HEK293 (cell line): ENCODE data around the gene PPP4R2.
"Not testable (repeated sequence)": the region's sequence is repeated elsewhere in the genome, so short reads cannot be mapped to it uniquely, and the experiment has no call there.

ENCODE experiments used
- CTCF ChIA-PET: fragments of 350-600 bp; formaldehyde crosslinking; extraction: SDS; loops from one replicate; lab custom pipeline; 2021; ENCODE audit warnings: antibody characterized with exemption; lab: Yijun Ruan, JAX
- POLR2A ChIA-PET: fragments of 300-600 bp; formaldehyde crosslinking; extraction: SDS; loops from one replicate; lab custom pipeline; 2020; ENCODE audit warnings: antibody characterized with exemption, inconsistent platforms; lab: Yijun Ruan, JAX
- H3K27ac ChIP-seq: fragments of 200-500 bp; sonication (Bioruptor generic); 2 replicates; pipeline ENCODE4 v1.5.1; 2014; ENCODE audit warnings: low read depth, low read length, control low read depth, inconsistent platforms; ENCODE audit errors: extremely low read depth
- H3K36me3 ChIP-seq, 2 experiments: fragments of 200-500 bp in 1 of 2; sonication (Bioruptor generic) in 1 of 2; 1 replicate in 1 of 2; 2 replicates in 1 of 2; pipeline ENCODE4 v1.5.1; 2014 to 2017; ENCODE audit warnings: inconsistent platforms in 2 of 2, low read length in 2 of 2; ENCODE audit not compliant: control insufficient read depth in 2 of 2, insufficient read depth in 1 of 2
- H3K4me1 ChIP-seq: fragments of 200-500 bp; sonication (Bioruptor generic); 2 replicates; pipeline ENCODE4 v1.5.1; 2014; ENCODE audit warnings: mild to moderate bottlenecking, low read length, inconsistent platforms; ENCODE audit not compliant: control insufficient read depth, insufficient read depth
- H3K4me3 ChIP-seq: 2 replicates; pipeline ENCODE4 v1.5.1; 2011; ENCODE audit warnings: low read depth, mild to moderate bottlenecking, control low read depth, low read length, moderate library complexity
- H3K9me3 ChIP-seq: fragments of 200-500 bp; sonication (Bioruptor generic); 2 replicates; pipeline ENCODE4 v1.5.1; 2014; ENCODE audit warnings: low read depth, low read length, inconsistent platforms; ENCODE audit not compliant: control insufficient read depth, insufficient read depth
- KLF9 ChIP-seq: fragments of 450-650 bp; formaldehyde crosslinking; IDR thresholded peaks from 2 replicates; pipeline ENCODE4 v1.5.1; 2016; ENCODE audit warnings: missing biosample characterization, missing genetic modification characterization, low read depth
- ZNF140 ChIP-seq: fragments of 450-650 bp; formaldehyde crosslinking; IDR thresholded peaks from 2 replicates; pipeline ENCODE4 v1.5.1; 2016; ENCODE audit warnings: missing biosample characterization, missing genetic modification characterization
- ZNF223 ChIP-seq: fragments of 450-650 bp; formaldehyde crosslinking; IDR thresholded peaks from 2 replicates; pipeline ENCODE4 v1.5.1; 2016; ENCODE audit warnings: missing biosample characterization, missing genetic modification characterization
- ZNF335 ChIP-seq: fragments of 450-650 bp; formaldehyde crosslinking; conservative IDR thresholded peaks from 2 replicates; pipeline ENCODE4 v1.5.1; 2016; ENCODE audit warnings: missing biosample characterization, missing genetic modification characterization
- ZNF548 ChIP-seq: fragments of 450-650 bp; formaldehyde crosslinking; IDR thresholded peaks from 2 replicates; pipeline ENCODE4 v1.5.1; 2016; ENCODE audit warnings: missing biosample characterization, missing genetic modification characterization
- ZNF621 ChIP-seq: fragments of 450-650 bp; formaldehyde crosslinking; IDR thresholded peaks from 2 replicates; pipeline ENCODE4 v1.5.1; 2017; ENCODE audit warnings: missing biosample characterization, missing genetic modification characterization
- TF ChIP-seq, protein P1 (sequence below): fragments of 450-650 bp; formaldehyde crosslinking; IDR thresholded peaks from 2 replicates; pipeline ENCODE4 v1.5.1; 2016; ENCODE audit warnings: missing biosample characterization, missing genetic modification characterization
- TF ChIP-seq, protein P2 (sequence below): fragments of 450-650 bp; formaldehyde crosslinking; IDR thresholded peaks from 2 replicates; pipeline ENCODE4 v1.5.1; 2016; ENCODE audit warnings: missing biosample characterization, missing genetic modification characterization
- TF ChIP-seq, protein P3 (sequence below): fragments of 450-650 bp; formaldehyde crosslinking; optimal IDR thresholded peaks from 2 replicates; pipeline ENCODE3; 2016; ENCODE audit warnings: missing biosample characterization, mild to moderate bottlenecking, missing genetic modification characterization
- TF ChIP-seq, protein P4 (sequence below): fragments of 450-650 bp; formaldehyde crosslinking; IDR thresholded peaks from 2 replicates; pipeline ENCODE4 v1.5.1; 2017; ENCODE audit warnings: missing biosample characterization, missing genetic modification characterization

The PPP4R2 gene

DNA sequence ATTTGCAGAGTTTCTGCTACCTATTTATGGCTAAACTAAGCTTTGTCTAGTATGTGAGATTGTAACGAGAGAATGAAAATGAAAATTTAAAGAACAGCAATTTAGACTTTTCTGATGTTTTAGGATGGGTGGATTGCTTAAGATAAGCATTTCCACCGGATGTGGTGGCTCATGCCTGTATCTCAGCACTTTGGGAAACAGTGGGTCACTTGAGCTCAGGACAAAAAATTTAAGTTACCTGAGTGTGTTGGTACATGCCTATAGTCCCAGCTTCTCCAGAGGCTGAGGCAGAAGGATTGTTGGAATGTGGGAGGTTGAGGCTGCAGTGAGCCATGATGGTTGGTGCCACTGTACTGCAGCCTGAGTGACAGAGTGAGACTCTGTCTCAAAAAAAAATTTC lies 3.3 kb downstream of the PPP4R2 start:
- Histone ChIP-seq H3K27ac (no peak overlapping the region), H3K4me3 (no peak overlapping the region), H3K36me3 (peaks cover 11 to 61% of the 10 kb centered on the region in 2 experiments; a peak in 2 of 3 replicates), H3K4me1 (peaks cover 2% of the 10 kb centered on the region; the same call in 1 of the 2 replicates), H3K9me3 (no peaks in the 10 kb centered on the region)
- POLR2A ChIA-PET = no interaction called here
- no peak for TF ChIP-seq ZNF335 (tag by site-specific recombination)
- TF ChIP-seq, protein P1, sequence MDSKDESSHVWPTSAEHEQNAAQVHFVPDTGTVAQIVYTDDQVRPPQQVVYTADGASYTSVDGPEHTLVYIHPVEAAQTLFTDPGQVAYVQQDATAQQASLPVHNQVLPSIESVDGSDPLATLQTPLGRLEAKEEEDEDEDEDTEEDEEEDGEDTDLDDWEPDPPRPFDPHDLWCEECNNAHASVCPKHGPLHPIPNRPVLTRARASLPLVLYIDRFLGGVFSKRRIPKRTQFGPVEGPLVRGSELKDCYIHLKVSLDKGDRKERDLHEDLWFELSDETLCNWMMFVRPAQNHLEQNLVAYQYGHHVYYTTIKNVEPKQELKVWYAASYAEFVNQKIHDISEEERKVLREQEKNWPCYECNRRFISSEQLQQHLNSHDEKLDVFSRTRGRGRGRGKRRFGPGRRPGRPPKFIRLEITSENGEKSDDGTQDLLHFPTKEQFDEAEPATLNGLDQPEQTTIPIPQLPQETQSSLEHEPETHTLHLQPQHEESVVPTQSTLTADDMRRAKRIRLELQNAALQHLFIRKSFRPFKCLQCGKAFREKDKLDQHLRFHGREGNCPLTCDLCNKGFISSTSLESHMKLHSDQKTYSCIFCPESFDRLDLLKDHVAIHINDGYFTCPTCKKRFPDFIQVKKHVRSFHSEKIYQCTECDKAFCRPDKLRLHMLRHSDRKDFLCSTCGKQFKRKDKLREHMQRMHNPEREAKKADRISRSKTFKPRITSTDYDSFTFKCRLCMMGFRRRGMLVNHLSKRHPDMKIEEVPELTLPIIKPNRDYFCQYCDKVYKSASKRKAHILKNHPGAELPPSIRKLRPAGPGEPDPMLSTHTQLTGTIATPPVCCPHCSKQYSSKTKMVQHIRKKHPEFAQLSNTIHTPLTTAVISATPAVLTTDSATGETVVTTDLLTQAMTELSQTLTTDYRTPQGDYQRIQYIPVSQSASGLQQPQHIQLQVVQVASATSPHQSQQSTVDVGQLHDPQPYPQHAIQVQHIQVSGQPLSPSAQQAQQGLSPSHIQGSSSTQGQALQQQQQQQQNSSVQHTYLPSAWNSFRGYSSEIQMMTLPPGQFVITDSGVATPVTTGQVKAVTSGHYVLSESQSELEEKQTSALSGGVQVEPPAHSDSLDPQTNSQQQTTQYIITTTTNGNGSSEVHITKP = peak; percentile 70
- CTCF ChIA-PET = interaction anchor here (0.6 to 1.7 kb wide), 5 partner anchors 10 to 491 kb away, joined by 3 to 4 read pairs (median 3); no protein-coding TSS in a partner anchor

DNA sequence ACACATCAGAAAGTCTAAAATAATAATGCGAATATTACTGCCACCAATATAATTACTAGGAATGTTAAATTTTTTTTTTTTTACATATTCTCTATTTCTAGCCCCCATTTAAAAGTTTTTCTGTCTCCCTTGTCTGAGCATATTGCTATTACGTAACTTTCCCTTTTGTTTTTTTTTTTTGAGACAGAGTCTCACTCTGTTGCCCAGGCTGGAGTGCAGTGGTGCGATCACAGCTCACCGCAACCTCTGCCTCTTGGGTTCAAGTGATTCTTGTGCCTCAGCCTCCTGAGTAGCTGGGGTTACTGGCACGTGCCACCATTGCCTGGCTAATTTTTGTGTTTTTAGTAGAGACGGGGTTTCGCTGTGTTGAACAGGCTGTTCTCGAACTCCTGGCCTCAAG lies 6.4 kb downstream of the PPP4R2 start:
- POLR2A ChIA-PET, CTCF ChIA-PET: not testable (repeated sequence)

DNA sequence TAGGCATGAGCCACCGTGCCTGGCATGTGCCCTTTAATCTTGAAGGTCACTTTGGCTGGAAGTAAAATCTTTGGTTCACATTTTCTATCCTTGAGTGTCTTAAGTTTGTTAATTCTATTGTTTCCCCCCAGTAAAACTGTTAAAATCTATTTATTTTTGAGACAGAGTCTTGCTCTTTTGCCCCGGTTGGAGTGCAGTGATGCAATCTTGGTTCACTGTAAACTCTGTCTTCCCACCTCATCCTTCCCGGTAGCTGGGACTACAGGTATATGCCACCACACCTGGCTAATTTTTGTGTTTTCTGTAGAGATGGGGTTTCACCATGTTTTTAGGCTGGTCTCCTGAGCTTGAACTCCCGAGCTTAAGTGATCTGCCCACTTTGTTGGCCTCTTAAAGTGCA lies 7.7 kb downstream of the PPP4R2 start:
- peaks cover 9% of the 10 kb centered on the region for H3K4me1 ChIP-seq
- ChIA-PET CTCF (no interaction called here), POLR2A (no interaction called here)
- peaks cover 17 to 78% of the 10 kb centered on the region in 2 experiments; a peak in 2 of 3 replicates for H3K36me3 ChIP-seq
- TF ChIP-seq, protein P2, sequence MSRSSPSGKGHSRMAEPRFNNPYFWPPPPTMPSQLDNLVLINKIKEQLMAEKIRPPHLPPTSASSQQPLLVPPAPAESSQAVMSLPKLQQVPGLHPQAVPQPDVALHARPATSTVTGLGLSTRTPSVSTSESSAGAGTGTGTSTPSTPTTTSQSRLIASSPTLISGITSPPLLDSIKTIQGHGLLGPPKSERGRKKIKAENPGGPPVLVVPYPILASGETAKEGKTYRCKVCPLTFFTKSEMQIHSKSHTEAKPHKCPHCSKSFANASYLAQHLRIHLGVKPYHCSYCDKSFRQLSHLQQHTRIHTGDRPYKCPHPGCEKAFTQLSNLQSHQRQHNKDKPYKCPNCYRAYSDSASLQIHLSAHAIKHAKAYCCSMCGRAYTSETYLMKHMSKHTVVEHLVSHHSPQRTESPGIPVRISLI = no peak
- TF ChIP-seq KLF9 (tag by site-specific recombination) = no peak
- TF ChIP-seq, protein P3, sequence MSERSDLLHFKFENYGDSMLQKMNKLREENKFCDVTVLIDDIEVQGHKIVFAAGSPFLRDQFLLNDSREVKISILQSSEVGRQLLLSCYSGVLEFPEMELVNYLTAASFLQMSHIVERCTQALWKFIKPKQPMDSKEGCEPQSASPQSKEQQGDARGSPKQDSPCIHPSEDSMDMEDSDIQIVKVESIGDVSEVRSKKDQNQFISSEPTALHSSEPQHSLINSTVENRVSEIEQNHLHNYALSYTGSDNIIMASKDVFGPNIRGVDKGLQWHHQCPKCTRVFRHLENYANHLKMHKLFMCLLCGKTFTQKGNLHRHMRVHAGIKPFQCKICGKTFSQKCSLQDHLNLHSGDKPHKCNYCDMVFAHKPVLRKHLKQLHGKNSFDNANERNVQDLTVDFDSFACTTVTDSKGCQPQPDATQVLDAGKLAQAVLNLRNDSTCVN (tag by site-specific recombination) = no peak
- no peak for TF ChIP-seq ZNF621
- TF ChIP-seq ZNF140 (tag by site-specific recombination) = no peak
- no peak for TF ChIP-seq ZNF548
- H3K9me3 ChIP-seq = no peaks in the 10 kb centered on the region
- no peak overlapping the region for H3K4me3 ChIP-seq
- H3K27ac ChIP-seq = no peak overlapping the region

More for the DNA sequence above, 6.4 kb downstream of the PPP4R2 start:
- peaks cover 17 to 86% of the 10 kb centered on the region in 2 experiments; a peak in 2 of 3 replicates for H3K36me3 ChIP-seq
- H3K4me3 ChIP-seq, H3K27ac ChIP-seq, H3K9me3 ChIP-seq, H3K4me1 ChIP-seq: not testable (repeated sequence)

DNA sequence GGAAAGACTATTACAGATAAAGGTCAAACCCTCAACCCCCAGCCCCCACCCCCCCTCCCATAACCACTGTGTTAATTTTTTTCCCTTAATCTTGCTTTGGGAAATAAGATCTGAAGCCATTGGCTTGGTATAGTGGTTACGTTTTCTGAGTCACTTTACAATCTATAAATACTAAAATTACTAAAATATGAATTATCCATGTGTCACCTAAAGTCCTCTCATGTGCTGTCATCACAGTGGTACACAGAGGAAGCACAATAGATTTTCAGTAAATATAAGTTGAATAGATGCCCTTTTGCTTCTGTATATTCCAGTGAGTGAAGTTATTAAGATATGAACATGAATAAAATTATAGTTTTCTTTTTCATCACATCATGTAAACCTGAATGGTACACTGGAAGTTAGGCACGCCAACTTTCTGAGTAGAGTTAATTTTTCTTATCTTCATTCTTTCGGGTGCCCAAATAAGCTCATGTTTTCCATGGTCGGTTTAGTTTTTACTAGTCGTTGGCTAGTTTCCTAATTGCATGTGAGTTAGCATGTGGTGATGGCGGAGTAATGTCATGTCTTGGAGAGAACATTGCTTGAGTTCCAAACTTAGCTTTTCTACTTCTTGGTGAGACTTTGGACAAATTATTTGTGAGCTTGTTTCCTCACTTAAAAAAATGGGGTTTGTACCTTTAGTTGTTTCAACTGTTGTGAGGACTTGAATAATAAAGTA lies 11.5 kb downstream of the PPP4R2 start:
- no peak overlapping the region for H3K27ac ChIP-seq
- ChIA-PET POLR2A (no interaction called here), CTCF (no interaction called here)
- peaks cover 7% of the 10 kb centered on the region; the same call in 1 of the 2 replicates for H3K4me1 ChIP-seq
- H3K9me3 ChIP-seq = no peaks in the 10 kb centered on the region
- TF ChIP-seq, protein P4, sequence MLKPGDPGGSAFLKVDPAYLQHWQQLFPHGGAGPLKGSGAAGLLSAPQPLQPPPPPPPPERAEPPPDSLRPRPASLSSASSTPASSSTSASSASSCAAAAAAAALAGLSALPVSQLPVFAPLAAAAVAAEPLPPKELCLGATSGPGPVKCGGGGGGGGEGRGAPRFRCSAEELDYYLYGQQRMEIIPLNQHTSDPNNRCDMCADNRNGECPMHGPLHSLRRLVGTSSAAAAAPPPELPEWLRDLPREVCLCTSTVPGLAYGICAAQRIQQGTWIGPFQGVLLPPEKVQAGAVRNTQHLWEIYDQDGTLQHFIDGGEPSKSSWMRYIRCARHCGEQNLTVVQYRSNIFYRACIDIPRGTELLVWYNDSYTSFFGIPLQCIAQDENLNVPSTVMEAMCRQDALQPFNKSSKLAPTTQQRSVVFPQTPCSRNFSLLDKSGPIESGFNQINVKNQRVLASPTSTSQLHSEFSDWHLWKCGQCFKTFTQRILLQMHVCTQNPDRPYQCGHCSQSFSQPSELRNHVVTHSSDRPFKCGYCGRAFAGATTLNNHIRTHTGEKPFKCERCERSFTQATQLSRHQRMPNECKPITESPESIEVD (tag by site-specific recombination) = peak; percentile 48
- TF ChIP-seq ZNF223 = no peak
- H3K4me3 ChIP-seq = no peak overlapping the region
- peaks cover 8 to 47% of the 10 kb centered on the region in 2 experiments; a peak in 2 of 3 replicates for H3K36me3 ChIP-seq
